Upper lobe of left lung (tissue), 6 donors: ENCODE data around the gene BBS5. TPM values are rescaled to one million over a fixed set of nuclear protein-coding genes. Genes with fewer than 3 reads are reported as not detected.

Experiments
- ATAC-seq, 2 donors: fragments of 200-7000 bp; cut with Tn5 transposase; one replicate each; pipeline ENCODE4 v1.9.1; 2022; ENCODE audit warnings: mild to moderate bottlenecking in 2 of 2, moderate library complexity in 2 of 2; ENCODE audit not compliant: low FRiP score in 2 of 2
- DNase-seq, 2 donors: peaks; one replicate each; pipeline ENCODE4 v3.0.0-alpha.2; 2019 to 2020
- H3K27ac ChIP-seq, 4 donors: fragments of 200-600 bp; sonication (generic); one replicate each; pipeline ENCODE4 v1.5.1; 2016 to 2019
- H3K27me3 ChIP-seq, 4 donors: fragments of 200-600 bp; sonication (generic); one replicate each; pipeline ENCODE4 v1.5.1; 2017 to 2019
- H3K36me3 ChIP-seq, 4 donors: fragments of 200-600 bp; sonication (generic); one replicate each; pipeline ENCODE4 v1.5.1; 2016 to 2019
- H3K4me1 ChIP-seq, 4 donors: fragments of 200-600 bp; sonication (generic); one replicate each; pipeline ENCODE4 v1.5.1; 2018 to 2019
- H3K4me3 ChIP-seq, 4 donors: fragments of 200-600 bp; sonication (generic); one replicate each; pipeline ENCODE4 v1.5.1; 2017 to 2019; ENCODE audit warnings: mild to moderate bottlenecking in 2 of 4, moderate library complexity in 1 of 4
- H3K9me3 ChIP-seq, 4 donors: fragments of 200-600 bp; sonication (generic); one replicate each; pipeline ENCODE4 v1.5.1; 2018 to 2019
- EP300 ChIP-seq, 4 donors: sonication (generic); formaldehyde crosslinking; IDR thresholded peaks; one replicate each; pipeline ENCODE4 v1.5.1; 2017; ENCODE audit warnings: antibody characterized with exemption in 4 of 4, control low read depth in 2 of 4
- POLR2A ChIP-seq, 4 donors: fragments of 450-650 bp; IDR thresholded peaks; one replicate each; pipeline ENCODE4 v1.5.1; 2016 to 2017; ENCODE audit warnings: antibody characterized with exemption in 4 of 4, mild to moderate bottlenecking in 2 of 4
- POLR2AphosphoS5 ChIP-seq, 2 donors: sonication (generic); formaldehyde crosslinking; IDR thresholded peaks; one replicate each; pipeline ENCODE4 v1.5.1; 2017; ENCODE audit warnings: antibody characterized with exemption in 2 of 2
- WGBS, 2 donors: methylation state at CpG; one replicate each; pipeline ENCODE4 v1.1.5; 2017 to 2018; 5-methylcytosine and 5-hydroxymethylcytosine counted together
- total RNA-seq, 6 donors: library from RNA; depleted of rRNA in 4 of 6; stranded (reverse); fragments of >200 nt in 4 of 6; gene quantifications; one replicate each; pipeline versions ENCODE4 v1.1.0 to v1.2.1, GENCODE V29; 2016 to 2021
- TF ChIP-seq, protein P1 (sequence below), 6 experiments: fragments of 450-650 bp in 4 of 6; fragments of 200-600 bp in 2 of 6; sonication (generic) in 2 of 6; IDR thresholded peaks; one replicate each; pipeline ENCODE4 v1.5.1; 2016 to 2019; ENCODE audit warnings: antibody characterized with exemption in 6 of 6
- donor health status: DM: no; HTN: no; CAD: no; lungs with moderate emphysema.
- donor health status: DM: no; HTN: yes; CAD: no; lungs with severe emphysema.

The BBS5 gene
- total RNA-seq, 6 donors from 2014 or later: 5.8 to 20.8 (median 7.2) TPM

DNA sequence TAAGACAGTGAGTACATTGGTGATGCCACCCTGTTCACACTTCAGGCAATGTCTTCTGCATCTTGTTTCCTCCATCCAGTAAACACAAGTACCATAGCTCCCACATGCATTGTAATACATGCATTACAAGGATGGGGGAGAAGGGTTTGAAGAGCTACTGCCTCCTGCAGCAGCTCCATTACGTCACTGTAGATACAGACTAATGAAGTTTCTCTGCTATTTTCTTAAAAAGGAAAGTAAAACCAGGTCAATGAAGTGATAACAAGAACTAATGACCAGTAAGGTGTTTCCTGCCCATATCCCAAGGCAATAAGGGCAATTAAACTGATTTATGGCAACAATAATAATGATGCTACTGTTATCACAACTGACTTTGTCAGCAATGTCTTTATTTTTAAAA lies 18.2 kb upstream of the BBS5 start:
- no peak overlapping the region for H3K4me3 ChIP-seq
- no peaks in the 10 kb centered on the region for H3K4me1 ChIP-seq
- TF ChIP-seq POLR2A (IDR thresholded peaks at IDR 0.05): no peak
- TF ChIP-seq POLR2AphosphoS5 (IDR thresholded peaks at IDR 0.05): no peak
- TF ChIP-seq, protein P1, sequence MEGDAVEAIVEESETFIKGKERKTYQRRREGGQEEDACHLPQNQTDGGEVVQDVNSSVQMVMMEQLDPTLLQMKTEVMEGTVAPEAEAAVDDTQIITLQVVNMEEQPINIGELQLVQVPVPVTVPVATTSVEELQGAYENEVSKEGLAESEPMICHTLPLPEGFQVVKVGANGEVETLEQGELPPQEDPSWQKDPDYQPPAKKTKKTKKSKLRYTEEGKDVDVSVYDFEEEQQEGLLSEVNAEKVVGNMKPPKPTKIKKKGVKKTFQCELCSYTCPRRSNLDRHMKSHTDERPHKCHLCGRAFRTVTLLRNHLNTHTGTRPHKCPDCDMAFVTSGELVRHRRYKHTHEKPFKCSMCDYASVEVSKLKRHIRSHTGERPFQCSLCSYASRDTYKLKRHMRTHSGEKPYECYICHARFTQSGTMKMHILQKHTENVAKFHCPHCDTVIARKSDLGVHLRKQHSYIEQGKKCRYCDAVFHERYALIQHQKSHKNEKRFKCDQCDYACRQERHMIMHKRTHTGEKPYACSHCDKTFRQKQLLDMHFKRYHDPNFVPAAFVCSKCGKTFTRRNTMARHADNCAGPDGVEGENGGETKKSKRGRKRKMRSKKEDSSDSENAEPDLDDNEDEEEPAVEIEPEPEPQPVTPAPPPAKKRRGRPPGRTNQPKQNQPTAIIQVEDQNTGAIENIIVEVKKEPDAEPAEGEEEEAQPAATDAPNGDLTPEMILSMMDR (IDR thresholded peaks at IDR 0.05): no peak
- TF ChIP-seq EP300 (IDR thresholded peaks at IDR 0.05): no peak
- WGBS, 2 donors: 77 to 94% methylated on average over 1 of the region's 1 CpG
- no peak overlapping the region for H3K27ac ChIP-seq
- H3K27me3 ChIP-seq: no peaks in the 10 kb centered on the region
- ATAC-seq: no peak
- H3K9me3 ChIP-seq: no peaks in the 10 kb centered on the region
- H3K36me3 ChIP-seq: no peaks in the 10 kb centered on the region
- DNase-seq: no peak

GRCh38 chr2:169462896-169463695 lies 16.2 kb upstream of the BBS5 start:
- DNase-seq: no peak
- Histone ChIP-seq H3K9me3 (no peaks in the 10 kb centered on the region), H3K27me3 (no peaks in the 10 kb centered on the region), H3K4me1 (no peaks in the 10 kb centered on the region), H3K36me3 (no peaks in the 10 kb centered on the region), H3K27ac (no peak overlapping the region), H3K4me3 (no peak overlapping the region)
- ATAC-seq: peak in 1 of 2 donors; percentile 47
- 45 to 53% methylated on average over 4 of the region's 4 CpGs for WGBS, 2 donors
- TF ChIP-seq POLR2AphosphoS5 (IDR thresholded peaks at IDR 0.05): no peak

DNA sequence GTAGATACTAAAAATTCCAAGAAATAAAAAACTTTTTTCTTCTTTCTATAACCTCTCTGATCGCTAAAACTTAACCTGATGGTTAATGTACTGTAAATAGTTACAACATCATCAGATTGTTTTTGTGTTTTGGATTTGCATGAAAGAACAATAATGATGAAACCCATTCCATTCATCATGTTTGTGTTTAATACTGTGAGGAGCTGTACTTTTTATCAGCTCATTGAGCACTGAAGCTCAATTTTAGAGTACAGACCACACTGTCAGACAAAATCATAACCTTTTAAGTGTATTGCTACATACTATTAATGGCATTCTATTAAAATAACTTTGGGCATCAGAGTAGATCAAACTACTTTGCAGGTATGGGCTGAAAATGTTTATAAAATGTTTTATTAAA lies 14.8 kb upstream of the BBS5 start:
- Histone ChIP-seq H3K4me1 (no peaks in the 10 kb centered on the region), H3K9me3 (no peaks in the 10 kb centered on the region), H3K36me3 (no peaks in the 10 kb centered on the region), H3K27ac (no peak overlapping the region), H3K27me3 (no peaks in the 10 kb centered on the region), H3K4me3 (no peak overlapping the region)
- DNase-seq (no peak), ATAC-seq (no peak)
- no peak for TF ChIP-seq EP300 (IDR thresholded peaks at IDR 0.05)
- TF ChIP-seq, protein P1 (IDR thresholded peaks at IDR 0.05): no peak
- TF ChIP-seq POLR2A (IDR thresholded peaks at IDR 0.05): no peak
- no peak for TF ChIP-seq POLR2AphosphoS5 (IDR thresholded peaks at IDR 0.05)
- WGBS, 2 donors: 81 to 84% methylated on average over 1 of the region's 1 CpG

GRCh38 chr2:169464882-169465281 lies 14.4 kb upstream of the BBS5 start:
- no peak for ATAC-seq
- no peak for DNase-seq
- WGBS, 2 donors: 62 to 65% methylated on average over 2 of the region's 2 CpGs

DNA sequence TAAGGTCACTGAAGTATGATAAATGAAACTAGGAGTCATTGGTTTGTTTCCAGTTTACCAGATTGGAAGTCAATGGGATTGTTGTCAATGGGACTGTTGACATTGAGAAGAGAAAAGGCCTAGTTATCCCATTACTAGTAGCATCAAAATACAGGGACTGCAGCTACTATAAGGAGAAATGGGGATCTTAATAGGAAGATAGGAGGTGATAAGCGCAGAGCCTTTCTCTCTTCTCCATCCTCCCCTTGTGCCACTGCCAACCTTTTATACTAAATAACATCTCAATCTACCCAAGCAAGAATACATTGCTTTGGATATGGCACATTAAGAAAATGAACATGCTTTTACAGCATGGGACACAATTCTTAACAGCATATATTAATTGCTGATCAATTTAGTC lies 10.5 kb upstream of the BBS5 start:
- Histone ChIP-seq H3K9me3 (no peaks in the 10 kb centered on the region), H3K36me3 (no peaks in the 10 kb centered on the region), H3K4me1 (no peaks in the 10 kb centered on the region), H3K27ac (no peak overlapping the region), H3K4me3 (no peak overlapping the region), H3K27me3 (no peaks in the 10 kb centered on the region)
- DNase-seq: no peak
- no peak for ATAC-seq
- WGBS, 2 donors: 89 to 95% methylated on average over 1 of the region's 1 CpG
- TF ChIP-seq POLR2A (IDR thresholded peaks at IDR 0.05) (no peak), EP300 (IDR thresholded peaks at IDR 0.05) (no peak), POLR2AphosphoS5 (IDR thresholded peaks at IDR 0.05) (no peak)
- TF ChIP-seq, protein P1 (IDR thresholded peaks at IDR 0.05): no peak

More at GRCh38 chr2:169464882-169465281, 14.4 kb upstream of the BBS5 start:
- Histone ChIP-seq H3K9me3 (no peaks in the 10 kb centered on the region), H3K27ac (no peak overlapping the region), H3K4me3 (no peak overlapping the region), H3K27me3 (no peaks in the 10 kb centered on the region), H3K36me3 (no peaks in the 10 kb centered on the region), H3K4me1 (no peaks in the 10 kb centered on the region)
- TF ChIP-seq POLR2A (IDR thresholded peaks at IDR 0.05) (no peak), POLR2AphosphoS5 (IDR thresholded peaks at IDR 0.05) (no peak), EP300 (IDR thresholded peaks at IDR 0.05) (no peak)
- TF ChIP-seq, protein P1 (IDR thresholded peaks at IDR 0.05): no peak
